Sigmoid colon (tissue), 7 donors: ENCODE measurements around the gene SP1. TPM values are rescaled to one million over a fixed set of nuclear protein-coding genes. Genes with fewer than 3 reads are reported as not detected.

ENCODE experiments used
- DNase-seq: peaks from one replicate; pipeline ENCODE4 v3.0.0-alpha.2; 2019
- H3K27ac ChIP-seq, 4 donors: fragments of 200-600 bp; sonication (generic); one replicate each; pipeline ENCODE4 v1.5.1; 2016 to 2019; ENCODE audit warnings: mild to moderate bottlenecking in 1 of 4
- H3K27me3 ChIP-seq, 3 donors: fragments of 200-600 bp; sonication (generic); one replicate each; pipeline ENCODE4 v1.5.1; 2019; ENCODE audit warnings: mild to moderate bottlenecking in 1 of 3
- H3K36me3 ChIP-seq, 4 donors: fragments of 200-600 bp; sonication (generic); one replicate each; pipeline ENCODE4 v1.5.1; 2016 to 2019
- H3K4me1 ChIP-seq, 4 donors: fragments of 200-600 bp; sonication (generic); one replicate each; pipeline ENCODE4 v1.5.1; 2017 to 2019
- H3K4me3 ChIP-seq, 4 donors: fragments of 200-600 bp; sonication (generic); one replicate each; pipeline ENCODE4 v1.5.1; 2017 to 2019; ENCODE audit warnings: mild to moderate bottlenecking in 2 of 4, moderate library complexity in 1 of 4
- H3K9me3 ChIP-seq, 4 donors: fragments of 200-600 bp in 3 of 4; sonication (generic) in 3 of 4; one replicate each; pipeline versions ENCODE4 v1.5.1 to v1.6.1; 2013 to 2019
- EP300 ChIP-seq, 4 donors: sonication (generic); formaldehyde crosslinking; IDR thresholded peaks; one replicate each; pipeline ENCODE4 v1.6.1; 2017; ENCODE audit warnings: antibody characterized with exemption in 4 of 4
- POLR2A ChIP-seq, 2 donors: fragments of 450-650 bp; IDR thresholded peaks; one replicate each; pipeline ENCODE4 v1.6.1; 2016; ENCODE audit warnings: antibody characterized with exemption in 2 of 2, mild to moderate bottlenecking in 2 of 2, moderate library complexity in 2 of 2
- POLR2AphosphoS5 ChIP-seq, 4 donors: sonication (generic); formaldehyde crosslinking; IDR thresholded peaks; one replicate each; pipeline ENCODE4 v1.6.1; 2017; ENCODE audit warnings: antibody characterized with exemption in 4 of 4
- WGBS, 2 donors: extraction: QIAGEN DNeasy Blood & Tissue Kit; methylation state at CpG; one replicate each; pipeline ENCODE4 v1.1.7; 2013; 5-methylcytosine and 5-hydroxymethylcytosine counted together
- intact Hi-C: fragments of 100-400 bp; cut with DNase I; formaldehyde crosslinking; loops from one replicate; pipeline ENCODE4 v1.15.1; 2023
- polyA plus RNA-seq, 3 donors: library from polyadenylated mRNA; stranded (reverse); fragments of 200-250 nt; gene quantifications; one replicate each; pipeline ENCODE4 v1.2.3, GENCODE V29; 2013
- total RNA-seq, 4 donors: library from RNA; depleted of rRNA; stranded (reverse); fragments of >200 nt; gene quantifications; one replicate each; pipeline ENCODE4 v1.1.0, GENCODE V29; 2016
- TF ChIP-seq, protein P1 (sequence below), 4 experiments: fragments of 450-650 bp in 3 of 4; fragments of 200-600 bp in 1 of 4; IDR thresholded peaks; one replicate each; pipeline ENCODE4 v1.5.1; 2016 to 2019; ENCODE audit warnings: antibody characterized with exemption in 4 of 4, mild to moderate bottlenecking in 3 of 4, moderate library complexity in 2 of 4
- donor health status: healthy with polysubstance abuse.
- donor health status: Bipolar disorder and iron deficiency.
- donor health status: healthy.

Gene SP1
- total and polyA plus RNA-seq, 7 donors, result 11.4 to 69.8 (median 53.2) TPM

DNA sequence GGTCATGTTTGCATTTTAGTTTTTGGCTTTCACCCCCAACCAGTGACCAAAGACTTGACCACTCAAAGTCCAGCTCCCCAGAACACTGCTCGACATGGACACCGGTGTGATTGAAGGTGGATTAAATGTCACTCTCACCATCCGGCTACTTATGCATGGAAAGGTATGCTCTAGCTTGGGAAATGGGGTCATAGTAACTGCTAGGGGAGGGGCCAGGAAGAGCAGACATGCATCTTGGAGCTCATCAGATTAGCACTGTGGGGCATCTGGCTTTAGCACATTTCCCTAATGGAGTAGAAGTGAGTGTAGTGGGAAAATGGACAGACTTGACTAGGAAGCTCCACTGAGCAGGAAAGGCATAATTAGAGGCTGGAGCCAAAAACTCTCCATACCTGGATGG lies 74.7 kb downstream of the SP1 start:
- Histone ChIP-seq H3K4me3 (no peak overlapping the region), H3K27ac (peak overlapping the region in 1 of 4 donors; percentile 94)

DNA sequence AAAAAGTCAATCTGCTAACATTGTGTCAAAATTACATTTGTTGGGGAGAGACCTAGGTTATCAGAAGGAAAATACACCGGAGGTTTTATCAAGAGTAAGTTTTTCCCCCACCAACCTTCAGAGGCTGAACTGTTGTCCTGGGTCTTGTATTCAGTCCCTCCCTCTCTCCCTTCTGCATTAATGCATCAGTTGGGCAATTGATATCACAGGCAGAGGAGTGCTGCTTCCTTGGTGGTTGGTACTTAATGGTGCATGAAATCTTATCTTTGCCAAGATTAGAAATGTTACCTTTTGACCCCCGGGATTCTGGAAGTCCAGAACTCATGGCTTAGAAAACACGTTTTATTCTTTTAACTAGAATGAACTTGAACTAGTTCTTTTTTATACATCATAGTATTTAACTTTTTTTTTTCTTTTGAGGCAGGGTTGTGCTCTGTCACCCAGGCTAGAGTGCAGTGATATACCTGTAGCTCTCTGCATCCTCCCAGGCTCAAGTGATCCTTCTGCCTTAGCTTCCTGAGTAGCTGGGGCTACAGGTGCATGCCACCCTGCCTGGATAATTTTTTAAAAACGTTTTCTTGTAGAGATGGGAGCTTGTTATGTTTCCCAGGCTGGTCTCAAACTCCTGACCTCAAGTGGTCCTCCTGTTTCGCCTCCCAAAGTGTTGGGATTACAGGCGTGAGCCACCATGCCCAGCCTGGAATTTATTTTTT lies 76.8 kb downstream of the SP1 start:
- Histone ChIP-seq H3K27me3 (no peaks in the 10 kb centered on the region), H3K36me3 (peaks cover 61 to 78% (median 73%) of the 10 kb centered on the region in 4 donors), H3K9me3 (no peaks in the 10 kb centered on the region), H3K27ac (no peak overlapping the region), H3K4me1 (peaks cover 0 to 29% (median 25%) of the 10 kb centered on the region in 4 donors), H3K4me3 (no peak overlapping the region)
- intact Hi-C loops, result no loop called here
- 72 to 83% methylated on average over 6 of the region's 6 CpGs for WGBS, 2 donors
- TF ChIP-seq POLR2A (IDR thresholded peaks at IDR 0.05) (no peak), POLR2AphosphoS5 (IDR thresholded peaks at IDR 0.05) (no peak), EP300 (IDR thresholded peaks at IDR 0.05) (no peak)
- TF ChIP-seq, protein P1, sequence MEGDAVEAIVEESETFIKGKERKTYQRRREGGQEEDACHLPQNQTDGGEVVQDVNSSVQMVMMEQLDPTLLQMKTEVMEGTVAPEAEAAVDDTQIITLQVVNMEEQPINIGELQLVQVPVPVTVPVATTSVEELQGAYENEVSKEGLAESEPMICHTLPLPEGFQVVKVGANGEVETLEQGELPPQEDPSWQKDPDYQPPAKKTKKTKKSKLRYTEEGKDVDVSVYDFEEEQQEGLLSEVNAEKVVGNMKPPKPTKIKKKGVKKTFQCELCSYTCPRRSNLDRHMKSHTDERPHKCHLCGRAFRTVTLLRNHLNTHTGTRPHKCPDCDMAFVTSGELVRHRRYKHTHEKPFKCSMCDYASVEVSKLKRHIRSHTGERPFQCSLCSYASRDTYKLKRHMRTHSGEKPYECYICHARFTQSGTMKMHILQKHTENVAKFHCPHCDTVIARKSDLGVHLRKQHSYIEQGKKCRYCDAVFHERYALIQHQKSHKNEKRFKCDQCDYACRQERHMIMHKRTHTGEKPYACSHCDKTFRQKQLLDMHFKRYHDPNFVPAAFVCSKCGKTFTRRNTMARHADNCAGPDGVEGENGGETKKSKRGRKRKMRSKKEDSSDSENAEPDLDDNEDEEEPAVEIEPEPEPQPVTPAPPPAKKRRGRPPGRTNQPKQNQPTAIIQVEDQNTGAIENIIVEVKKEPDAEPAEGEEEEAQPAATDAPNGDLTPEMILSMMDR (IDR thresholded peaks at IDR 0.05), result no peak
- DNase-seq, result no peak

More for the DNA sequence above, 74.7 kb downstream of the SP1 start:
- intact Hi-C loops, result loop anchor here (5.0 kb wide), 1 partner anchor 38 kb away; no protein-coding TSS in a partner anchor
- H3K4me1 ChIP-seq, result peaks cover 0 to 26% (median 22%) of the 10 kb centered on the region in 4 donors
- TF ChIP-seq, protein P1 (IDR thresholded peaks at IDR 0.05), result no peak
- TF ChIP-seq POLR2AphosphoS5 (IDR thresholded peaks at IDR 0.05) (no peak), EP300 (IDR thresholded peaks at IDR 0.05) (no peak), POLR2A (IDR thresholded peaks at IDR 0.05) (no peak)
- DNase-seq, result no peak
- no peaks in the 10 kb centered on the region for H3K27me3 ChIP-seq
- no peaks in the 10 kb centered on the region for H3K9me3 ChIP-seq
- WGBS, 2 donors, result 81 to 82% methylated on average over 3 of the region's 3 CpGs
- peaks cover 42 to 56% (median 52%) of the 10 kb centered on the region in 4 donors for H3K36me3 ChIP-seq

DNA sequence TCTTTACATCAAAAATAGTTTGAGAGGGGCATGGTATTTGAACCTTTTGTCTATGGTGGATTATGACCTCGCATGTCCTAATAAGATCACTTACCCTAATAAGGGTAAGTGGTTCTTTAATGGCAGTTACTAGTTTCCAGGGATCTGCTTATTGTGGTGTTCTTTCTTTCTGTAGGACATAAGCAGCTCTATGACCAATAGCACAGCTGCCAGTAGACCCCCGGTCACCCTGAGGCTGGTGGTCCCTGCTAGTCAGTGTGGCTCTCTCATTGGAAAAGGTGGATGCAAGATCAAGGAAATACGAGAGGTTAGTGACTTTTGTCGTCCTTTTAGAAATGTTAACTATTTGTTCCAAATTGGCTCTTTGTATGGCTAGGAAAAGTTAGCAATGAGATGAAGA lies 79.1 kb downstream of the SP1 start:
- H3K27me3 ChIP-seq, result no peaks in the 10 kb centered on the region
- peaks cover 0 to 16% (median 15%) of the 10 kb centered on the region in 4 donors for H3K4me1 ChIP-seq
- TF ChIP-seq EP300 (IDR thresholded peaks at IDR 0.05) (no peak), POLR2A (IDR thresholded peaks at IDR 0.05) (no peak), POLR2AphosphoS5 (IDR thresholded peaks at IDR 0.05) (no peak)
- TF ChIP-seq, protein P1 (IDR thresholded peaks at IDR 0.05), result no peak
- peaks cover 80 to 100% (median 96%) of the 10 kb centered on the region in 4 donors for H3K36me3 ChIP-seq
- H3K4me3 ChIP-seq, result no peak overlapping the region
- intact Hi-C loops, result no loop called here
- no peak for DNase-seq
- H3K27ac ChIP-seq, result no peak overlapping the region
- WGBS, 2 donors, result 84 to 87% methylated on average over 4 of the region's 4 CpGs
- no peaks in the 10 kb centered on the region for H3K9me3 ChIP-seq

DNA sequence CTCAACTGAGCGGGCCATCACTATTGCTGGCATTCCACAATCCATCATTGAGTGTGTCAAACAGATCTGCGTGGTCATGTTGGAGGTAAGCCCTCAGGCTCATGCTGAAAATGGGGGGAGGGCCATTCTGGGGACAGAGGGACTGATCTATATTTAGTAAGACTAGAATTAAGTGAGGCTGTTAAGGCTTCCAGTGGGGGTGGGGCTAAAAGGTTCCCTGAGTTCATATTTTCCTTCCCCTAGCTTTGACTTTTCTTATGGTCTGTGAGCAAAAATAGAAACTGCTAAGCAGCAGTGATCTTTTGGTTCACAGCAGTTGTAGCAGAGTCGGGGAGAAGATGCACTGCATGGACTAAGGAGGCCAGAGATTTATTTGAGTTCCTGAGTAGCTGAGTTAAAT lies 81.1 kb downstream of the SP1 start:
- H3K27me3 ChIP-seq, result no peaks in the 10 kb centered on the region
- intact Hi-C loops, result no loop called here
- peaks cover 0 to 12% (median 10%) of the 10 kb centered on the region in 4 donors for H3K4me1 ChIP-seq
- no peak overlapping the region for H3K4me3 ChIP-seq
- H3K9me3 ChIP-seq, result no peaks in the 10 kb centered on the region
- no peak for TF ChIP-seq EP300 (IDR thresholded peaks at IDR 0.05)
- no peak for TF ChIP-seq POLR2AphosphoS5 (IDR thresholded peaks at IDR 0.05)
- TF ChIP-seq, protein P1 (IDR thresholded peaks at IDR 0.05), result no peak
- no peak for TF ChIP-seq POLR2A (IDR thresholded peaks at IDR 0.05)
- peak overlapping the region in 1 of 4 donors; percentile 51 for H3K27ac ChIP-seq
- H3K36me3 ChIP-seq, result peaks cover 84 to 100% (median 100%) of the 10 kb centered on the region in 4 donors
- 90 to 91% methylated on average over 3 of the region's 3 CpGs for WGBS, 2 donors
- DNase-seq, result no peak
